Liver (tissue), 9 donors: ENCODE measurements around the gene CFAP97D2. TPM values are rescaled to one million over a fixed set of nuclear protein-coding genes. Genes with fewer than 3 reads are reported as not detected.

Experiments used
- DNase-seq: peaks from one replicate; pipeline ENCODE4 v3.0.0-alpha.2; 2017; ENCODE audit warnings: low spot score
- H3K27ac ChIP-seq, 2 donors: one replicate each; pipeline ENCODE4 v1.7.0; 2013; ENCODE audit warnings: inconsistent platforms in 2 of 2, low read length in 2 of 2, control low read depth in 1 of 2, low read depth in 1 of 2, mild to moderate bottlenecking in 1 of 2
- H3K27me3 ChIP-seq, 4 donors: one replicate each; pipeline versions ENCODE4 v1.6.1 to v1.7.0; 2013; ENCODE audit warnings: low read length in 3 of 4, inconsistent platforms in 1 of 4, mild to moderate bottlenecking in 1 of 4, moderate library complexity in 1 of 4; ENCODE audit not compliant: control insufficient read depth in 4 of 4, insufficient read depth in 4 of 4
- H3K36me3 ChIP-seq, 4 donors: one replicate each; pipeline versions ENCODE4 v1.6.1 to v1.7.0; 2013; ENCODE audit warnings: low read length in 3 of 4, mild to moderate bottlenecking in 3 of 4, low read depth in 1 of 4, moderate library complexity in 1 of 4; ENCODE audit not compliant: control insufficient read depth in 4 of 4, insufficient read depth in 3 of 4
- H3K4me1 ChIP-seq, 4 donors: one replicate each; pipeline versions ENCODE4 v1.6.1 to v1.7.0; 2013; ENCODE audit warnings: low read length in 3 of 4, mild to moderate bottlenecking in 3 of 4, moderate library complexity in 1 of 4; ENCODE audit not compliant: control insufficient read depth in 4 of 4, insufficient read depth in 4 of 4
- H3K4me3 ChIP-seq, 3 donors: one replicate each; pipeline versions ENCODE4 v1.6.1 to v1.7.0; 2013; ENCODE audit warnings: low read length in 3 of 3, control low read depth in 1 of 3, low read depth in 1 of 3, mild to moderate bottlenecking in 1 of 3
- H3K9ac ChIP-seq, 2 donors: one replicate each; pipeline ENCODE4 v1.7.0; 2013; ENCODE audit warnings: low read length in 2 of 2, mild to moderate bottlenecking in 2 of 2, moderate library complexity in 2 of 2, control low read depth in 1 of 2, low read depth in 1 of 2
- H3K9me3 ChIP-seq, 4 donors: one replicate each; pipeline versions ENCODE4 v1.6.1 to v1.7.0; 2013; ENCODE audit warnings: low read length in 3 of 4; ENCODE audit not compliant: control insufficient read depth in 4 of 4
- ATF3 ChIP-seq: IDR thresholded peaks from 2 replicates; pipeline ENCODE4 v1.6.1; 2016; ENCODE audit warnings: antibody characterized with exemption
- CTCF ChIP-seq: fragments of 150-350 bp; IDR thresholded peaks from 2 replicates; pipeline ENCODE4 v1.5.1; 2017; ENCODE audit warnings: improper control_type of control experiment, low read depth, low read length; ENCODE audit not compliant: missing input control
- FOXA1 ChIP-seq: IDR thresholded peaks from 2 replicates; pipeline ENCODE4 v1.6.1; 2016; ENCODE audit warnings: antibody characterized with exemption
- FOXA2 ChIP-seq: IDR thresholded peaks from 2 replicates; pipeline ENCODE4 v1.6.1; 2016; ENCODE audit warnings: antibody characterized with exemption
- GABPA ChIP-seq, 2 donors: IDR thresholded peaks in 1 of 2; conservative IDR thresholded peaks in 1 of 2; 2 replicates each; pipeline ENCODE4 v1.6.1; 2016; ENCODE audit warnings: antibody characterized with exemption in 2 of 2, mild to moderate bottlenecking in 1 of 2, moderate library complexity in 1 of 2
- HNF4G ChIP-seq: IDR thresholded peaks from 2 replicates; pipeline ENCODE4 v1.6.1; 2016; ENCODE audit warnings: antibody characterized with exemption
- JUND ChIP-seq, 2 donors: IDR thresholded peaks; 2 replicates each; pipeline ENCODE4 v1.6.1; 2016; ENCODE audit warnings: antibody characterized with exemption in 2 of 2
- MAX ChIP-seq: IDR thresholded peaks from 2 replicates; pipeline ENCODE4 v1.6.1; 2016; ENCODE audit warnings: antibody characterized with exemption
- REST ChIP-seq: IDR thresholded peaks from 2 replicates; pipeline ENCODE4 v1.6.1; 2016; ENCODE audit warnings: antibody characterized with exemption, mild to moderate bottlenecking
- RXRA ChIP-seq, 2 donors: IDR thresholded peaks; 2 replicates each; pipeline ENCODE4 v1.6.1; 2017 to 2018; ENCODE audit warnings: antibody characterized with exemption in 2 of 2, mild to moderate bottlenecking in 1 of 2
- TAF1 ChIP-seq: conservative IDR thresholded peaks from 2 replicates; pipeline ENCODE4 v1.6.1; 2016; ENCODE audit warnings: antibody characterized with exemption, mild to moderate bottlenecking
- ZBTB33 ChIP-seq: IDR thresholded peaks from 2 replicates; pipeline ENCODE4 v1.6.1; 2016; ENCODE audit warnings: antibody characterized with exemption
- WGBS: extraction: QIAGEN DNeasy Blood & Tissue Kit; methylation state at CpG from one replicate; pipeline ENCODE4 v1.1.7; 2013; 5-methylcytosine and 5-hydroxymethylcytosine counted together
- polyA plus RNA-seq, 2 donors: library from polyadenylated mRNA; stranded (reverse) in 1 of 2; unstranded in 1 of 2; fragments of 200-250 nt in 1 of 2; fragments of >200 nt in 1 of 2; fragmentation: Nextera tagmentation in 1 of 2; extraction: Ambion mirVana in 1 of 2; gene quantifications; one replicate each; pipeline versions ENCODE4 v1.2.1 to v1.2.3, GENCODE V29; 2013 to 2015
- total RNA-seq, 2 donors: library from RNA; depleted of rRNA; stranded (reverse); fragments of >200 nt; gene quantifications; one replicate each; pipeline ENCODE4 v1.2.3, GENCODE V29; 2014
- donor health status: healthy.
- donor health status: healthy.
- donor health status: healthy.
- donor health status: healthy.
- donor health status: healthy.

The CFAP97D2 gene
- total and polyA plus RNA-seq, 4 donors, result not detected

GRCh38 chr13:114134111-114134943 lies 44.7 kb upstream of the CFAP97D2 start:
- no peak overlapping the region for H3K27ac ChIP-seq
- TF ChIP-seq HNF4G, result no peak
- TF ChIP-seq GABPA (IDR thresholded peaks at IDR 0.05 in 1 of 2, conservative IDR thresholded peaks at IDR 0.05 in 1 of 2), result no peak
- TF ChIP-seq ZBTB33, result no peak
- no peak for TF ChIP-seq RXRA (IDR thresholded peaks at IDR 0.05)
- TF ChIP-seq FOXA2, result no peak
- TF ChIP-seq ATF3, result no peak
- TF ChIP-seq MAX, result no peak
- no peak for TF ChIP-seq JUND (IDR thresholded peaks at IDR 0.05)
- no peak for TF ChIP-seq TAF1
- 48% methylated on average over 21 of the region's 21 CpGs for WGBS
- no peak for DNase-seq
- H3K9me3 ChIP-seq, result no peaks in the 10 kb centered on the region
- H3K4me3 ChIP-seq, result no peak overlapping the region
- H3K9ac ChIP-seq, result no peak overlapping the region
- peaks cover 12 to 28% (median 19%) of the 10 kb centered on the region in 4 donors for H3K4me1 ChIP-seq
- H3K36me3 ChIP-seq, result no peaks in the 10 kb centered on the region
- no peaks in the 10 kb centered on the region for H3K27me3 ChIP-seq

- TF ChIP-seq CTCF, result no peak
- no peak for TF ChIP-seq FOXA1
- no peak for TF ChIP-seq REST
- H3K4me1 ChIP-seq, result peaks cover 7 to 21% (median 15%) of the 10 kb centered on the region in 4 donors
- H3K4me3 ChIP-seq, result no peak overlapping the region
- no peaks in the 10 kb centered on the region for H3K36me3 ChIP-seq
- WGBS, result 69% methylated on average over 12 of the region's 12 CpGs
- H3K27ac ChIP-seq, result no peak overlapping the region
- H3K27me3 ChIP-seq, result no peaks in the 10 kb centered on the region
- no peak for DNase-seq
- no peak overlapping the region for H3K9ac ChIP-seq
- no peaks in the 10 kb centered on the region for H3K9me3 ChIP-seq
Measured at GRCh38 chr13:114134944-114135610, 44.0 kb upstream of the CFAP97D2 start.
